Right lobe of liver (tissue), 6 donors: ENCODE results near the gene CRIM1. TPM values are rescaled to one million over a fixed set of nuclear protein-coding genes. Genes with fewer than 3 reads are reported as not detected.
A peak's percentile ranks its signal among the peaks of the same experiment; 100 is the strongest.

ENCODE experiments used
- ATAC-seq, 4 donors: fragments of 200-7000 bp; cut with Tn5 transposase; one replicate each; pipeline ENCODE4 v1.9.1; 2020; ENCODE audit warnings: mild to moderate bottlenecking in 4 of 4, moderate library complexity in 4 of 4
- DNase-seq, 3 donors: peaks; one replicate each; pipeline ENCODE4 v3.0.0-alpha.2; 2020
- H3K27ac ChIP-seq, 3 donors: fragments of 200-600 bp; one replicate each; pipeline ENCODE4 v1.8.0; 2022
- H3K27me3 ChIP-seq, 2 donors: fragments of 200-600 bp; one replicate each; pipeline ENCODE4 v1.8.0; 2022
- H3K36me3 ChIP-seq, 4 donors: fragments of 200-600 bp; sonication (generic) in 1 of 4; one replicate each; pipeline versions ENCODE4 v1.5.1 to v1.8.0; 2017 to 2022; ENCODE audit warnings: control low read depth in 1 of 4
- H3K4me1 ChIP-seq, 4 donors: fragments of 200-600 bp; sonication (generic) in 1 of 4; one replicate each; pipeline versions ENCODE4 v1.5.1 to v1.8.0; 2017 to 2022; ENCODE audit warnings: control low read depth in 1 of 4
- H3K4me3 ChIP-seq, 3 donors: fragments of 200-600 bp; one replicate each; pipeline ENCODE4 v1.8.0; 2022
- H3K9me3 ChIP-seq, 4 donors: fragments of 200-600 bp; sonication (generic) in 1 of 4; one replicate each; pipeline versions ENCODE4 v1.5.1 to v1.8.0; 2017 to 2022; ENCODE audit warnings: control low read depth in 1 of 4
- POLR2A ChIP-seq: fragments of 450-650 bp; IDR thresholded peaks from one replicate; pipeline ENCODE4 v1.6.1; 2017; ENCODE audit warnings: antibody characterized with exemption, mild to moderate bottlenecking
- WGBS: methylation state at CpG from one replicate; pipeline ENCODE4 v1.1.6; 2018; ENCODE audit warnings: low coverage, low lambda C conversion rate; ENCODE audit not compliant: insufficient coverage; ENCODE audit errors: missing lambda C conversion rate; 5-methylcytosine and 5-hydroxymethylcytosine counted together
- intact Hi-C, 2 donors: fragments of 100-400 bp; cut with DNase I; formaldehyde crosslinking; loops; one replicate each; pipeline versions ENCODE4 v1.11.2 to v1.14.1; 2022
- total RNA-seq, 6 experiments: library from RNA; depleted of rRNA in 2 of 6; stranded (reverse); fragments of >200 nt in 2 of 6; fragmentation: NEBNext Ultra II Directional in 3 of 6; extraction: Animal tissue kit (Norgen Biotek cat#: 25700) in 3 of 6; gene quantifications; one replicate each; pipeline versions ENCODE4 v1.1.0 to v1.2.4, GENCODE V29; 2016 to 2023
- TF ChIP-seq, protein P1 (sequence below), 4 donors: fragments of 200-600 bp in 3 of 4; fragments of 450-650 bp in 1 of 4; IDR thresholded peaks; one replicate each; pipeline versions ENCODE4 v1.5.1 to v1.8.0; 2016 to 2022; ENCODE audit warnings: antibody characterized with exemption in 4 of 4, mild to moderate bottlenecking in 2 of 4
- donor health status: DM: no; HTN: yes; CAD: no.
- donor health status: DM: no; HTN: no; CAD: no.
- donor health status: DM: no; HTN: no; CAD: no.
- donor health status: DM: no; HTN: yes; CAD: no.
- donor health status: DM: no; HTN: yes; CAD: no.

CRIM1 gene
- total RNA-seq, 6 experiments from 2014 or later = 4.2 to 30.5 (median 16.7) TPM

DNA sequence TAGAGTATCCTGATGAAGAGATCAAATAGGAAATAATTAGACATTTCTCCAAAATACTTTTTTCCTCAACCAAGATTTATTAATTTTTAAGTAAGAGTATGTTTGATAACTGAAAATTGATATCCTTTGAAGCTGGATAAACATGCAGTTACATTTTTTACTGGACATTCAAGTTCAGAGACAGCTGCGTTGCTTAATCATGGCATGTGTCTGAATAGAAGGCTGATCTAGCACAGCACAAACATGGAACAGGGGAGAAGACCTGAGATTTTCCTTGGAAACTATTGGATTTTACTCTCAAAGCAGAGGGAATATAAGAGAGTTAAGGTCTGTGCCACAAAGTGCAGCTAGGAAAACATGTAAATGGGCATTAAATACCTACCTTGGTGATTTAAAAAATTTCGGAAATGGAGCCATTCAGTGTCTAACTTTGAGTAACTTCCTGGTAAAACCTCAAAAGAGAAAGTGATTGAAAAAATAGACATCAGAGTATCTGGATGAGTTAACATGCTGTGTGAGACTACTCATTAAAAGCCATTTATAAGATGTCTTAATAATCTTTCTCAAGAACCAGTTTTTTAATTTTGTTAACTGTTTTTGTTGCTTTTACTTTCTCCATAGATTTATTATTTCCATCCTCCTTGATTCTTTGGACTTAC lies 31.8 kb downstream of the CRIM1 start:
- TF ChIP-seq, protein P1, sequence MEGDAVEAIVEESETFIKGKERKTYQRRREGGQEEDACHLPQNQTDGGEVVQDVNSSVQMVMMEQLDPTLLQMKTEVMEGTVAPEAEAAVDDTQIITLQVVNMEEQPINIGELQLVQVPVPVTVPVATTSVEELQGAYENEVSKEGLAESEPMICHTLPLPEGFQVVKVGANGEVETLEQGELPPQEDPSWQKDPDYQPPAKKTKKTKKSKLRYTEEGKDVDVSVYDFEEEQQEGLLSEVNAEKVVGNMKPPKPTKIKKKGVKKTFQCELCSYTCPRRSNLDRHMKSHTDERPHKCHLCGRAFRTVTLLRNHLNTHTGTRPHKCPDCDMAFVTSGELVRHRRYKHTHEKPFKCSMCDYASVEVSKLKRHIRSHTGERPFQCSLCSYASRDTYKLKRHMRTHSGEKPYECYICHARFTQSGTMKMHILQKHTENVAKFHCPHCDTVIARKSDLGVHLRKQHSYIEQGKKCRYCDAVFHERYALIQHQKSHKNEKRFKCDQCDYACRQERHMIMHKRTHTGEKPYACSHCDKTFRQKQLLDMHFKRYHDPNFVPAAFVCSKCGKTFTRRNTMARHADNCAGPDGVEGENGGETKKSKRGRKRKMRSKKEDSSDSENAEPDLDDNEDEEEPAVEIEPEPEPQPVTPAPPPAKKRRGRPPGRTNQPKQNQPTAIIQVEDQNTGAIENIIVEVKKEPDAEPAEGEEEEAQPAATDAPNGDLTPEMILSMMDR (IDR thresholded peaks at IDR 0.05) = no peak
- TF ChIP-seq POLR2A = no peak
- Histone ChIP-seq H3K27ac (no peak overlapping the region), H3K4me1 (no peaks in the 10 kb centered on the region), H3K9me3 (no peaks in the 10 kb centered on the region), H3K4me3 (no peak overlapping the region), H3K36me3 (no peaks in the 10 kb centered on the region), H3K27me3 (no peaks in the 10 kb centered on the region)
- 49% methylated on average over 2 of the region's 2 CpGs for WGBS
- intact Hi-C loops = no loop called here
- DNase-seq (no peak), ATAC-seq (no peak)

DNA sequence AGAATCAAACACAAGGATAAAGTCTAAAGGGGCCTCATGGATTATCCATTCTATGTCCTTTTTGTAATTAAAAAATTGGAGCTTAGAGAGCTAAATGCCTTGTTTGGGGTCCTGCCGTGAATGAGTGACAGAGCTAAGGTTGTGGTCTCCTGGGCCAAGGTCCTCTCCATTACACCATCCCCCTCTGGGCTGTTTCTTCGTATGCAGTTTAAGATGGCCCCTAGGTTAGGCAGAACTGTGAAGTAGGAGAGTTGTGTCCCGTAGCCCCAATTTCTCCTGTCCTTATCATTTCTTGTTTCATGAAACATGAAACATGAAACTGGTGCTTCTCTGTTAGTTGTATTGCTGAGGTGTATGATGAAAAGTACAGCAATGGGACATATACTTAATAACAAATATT lies 32.9 kb downstream of the CRIM1 start:
- Histone ChIP-seq H3K36me3 (no peaks in the 10 kb centered on the region), H3K27me3 (no peaks in the 10 kb centered on the region), H3K4me1 (no peaks in the 10 kb centered on the region), H3K27ac (no peak overlapping the region), H3K9me3 (no peaks in the 10 kb centered on the region), H3K4me3 (no peak overlapping the region)
- ATAC-seq = no peak
- TF ChIP-seq POLR2A = no peak
- TF ChIP-seq, protein P1 (IDR thresholded peaks at IDR 0.05) = no peak
- WGBS = 44% methylated on average over 3 of the region's 3 CpGs
- intact Hi-C loops = no loop called here
- no peak for DNase-seq

DNA sequence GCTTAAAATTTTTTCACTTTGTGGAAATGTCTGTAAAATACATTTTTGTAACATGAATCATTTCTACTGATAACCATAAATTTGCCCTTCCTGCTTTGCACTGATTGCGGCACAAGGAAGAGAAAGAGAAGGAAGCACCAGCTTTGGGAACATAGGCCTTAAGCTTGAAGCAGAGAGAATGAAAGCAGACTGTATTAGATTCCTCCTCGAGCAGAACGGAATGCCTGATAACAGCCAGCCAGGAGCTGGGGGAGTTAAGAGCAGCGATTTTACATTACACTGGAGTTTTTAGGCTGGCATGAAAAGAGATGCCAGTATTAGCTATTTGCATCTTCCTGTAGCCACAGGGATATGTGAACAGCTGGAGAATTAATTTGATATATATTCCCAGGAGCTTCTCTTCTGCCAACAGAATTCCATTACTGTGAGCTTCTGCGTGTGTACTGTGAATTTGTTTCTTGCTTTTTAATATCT lies 33.5 kb downstream of the CRIM1 start:
- Histone ChIP-seq H3K9me3 (no peaks in the 10 kb centered on the region), H3K27me3 (no peaks in the 10 kb centered on the region), H3K27ac (no peak overlapping the region), H3K36me3 (no peaks in the 10 kb centered on the region), H3K4me1 (no peaks in the 10 kb centered on the region), H3K4me3 (no peak overlapping the region)
- no peak for TF ChIP-seq POLR2A
- TF ChIP-seq, protein P1 (IDR thresholded peaks at IDR 0.05) = no peak
- peak; percentile 37 to 74 (median 42) for ATAC-seq
- 48% methylated on average over 5 of the region's 5 CpGs for WGBS
- no peak for DNase-seq
- intact Hi-C loops = no loop called here

DNA sequence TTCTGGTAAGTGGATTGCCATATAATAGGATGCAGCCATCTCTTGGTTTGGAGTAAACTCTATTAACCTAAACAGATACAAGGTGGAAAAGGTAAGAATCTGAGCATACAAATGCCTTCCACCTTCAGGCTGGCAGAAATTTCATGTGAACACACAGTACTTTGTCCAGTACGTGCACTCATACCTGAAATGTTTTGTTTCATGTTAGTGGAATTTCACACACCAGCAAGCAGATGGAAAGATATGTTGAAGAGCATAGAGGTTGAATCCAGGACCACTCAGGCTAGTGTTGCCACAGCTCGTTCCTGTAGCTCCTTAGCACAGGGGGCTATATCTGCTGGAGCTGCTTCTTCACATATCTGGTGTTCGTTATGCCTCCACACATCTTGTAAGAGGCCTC lies 34.0 kb downstream of the CRIM1 start:
- no peaks in the 10 kb centered on the region for H3K4me1 ChIP-seq
- H3K36me3 ChIP-seq = no peaks in the 10 kb centered on the region
- ATAC-seq (no peak), DNase-seq (no peak)
- H3K27ac ChIP-seq = no peak overlapping the region
- intact Hi-C loops = no loop called here
- no peak overlapping the region for H3K4me3 ChIP-seq
- WGBS = 51% methylated on average over 3 of the region's 3 CpGs
- H3K27me3 ChIP-seq = no peaks in the 10 kb centered on the region
- TF ChIP-seq POLR2A = no peak
- TF ChIP-seq, protein P1 (IDR thresholded peaks at IDR 0.05) = no peak
- no peaks in the 10 kb centered on the region for H3K9me3 ChIP-seq
